K562 (cell line): ENCODE data around the gene ZFPM1. TPM values are rescaled to one million over a fixed set of nuclear protein-coding genes. Genes with fewer than 3 reads are reported as not detected.

Source experiments
- BRCA1 ChIP-seq, 2 experiments: fragments of 450-650 bp in 1 of 2; sonication (generic) in 1 of 2; formaldehyde crosslinking in 1 of 2; IDR thresholded peaks; 2 replicates each; pipeline versions ENCODE4 v1.5.0 to v1.6.1; 2017 to 2020; ENCODE audit warnings: mild to moderate bottlenecking in 1 of 2, missing genetic modification reagents in 1 of 2
- BRF1 ChIP-seq: IDR thresholded peaks from 3 replicates; pipeline ENCODE4 v1.6.1; 2011; ENCODE audit warnings: borderline replicate concordance, mild to moderate bottlenecking; ENCODE audit not compliant: insufficient read length; ENCODE audit errors: extremely low read depth
- CBX1 ChIP-seq: sonication (generic); IDR thresholded peaks from 2 replicates; pipeline ENCODE4 v1.6.1; 2016; ENCODE audit warnings: antibody characterized with exemption, low read depth, mild to moderate bottlenecking
- DPF2 ChIP-seq: fragments of 450-650 bp; IDR thresholded peaks from 2 replicates; pipeline ENCODE4 v1.6.1; 2016
- HDAC2 ChIP-seq: fragments of 450-650 bp; IDR thresholded peaks from 2 replicates; pipeline ENCODE4 v1.6.1; 2016; ENCODE audit warnings: mild to moderate bottlenecking
- HNRNPL ChIP-seq: fragments of 200-400 bp; formaldehyde crosslinking; IDR thresholded peaks from 2 replicates; pipeline ENCODE4 v1.6.1; 2017; ENCODE audit warnings: low read depth, mild to moderate bottlenecking, low read length
- KDM4B ChIP-seq, 2 experiments: fragments of 450-650 bp in 1 of 2; sonication (generic) in 1 of 2; IDR thresholded peaks; 2 replicates each; pipeline ENCODE4 v1.6.1; 2016 to 2017; ENCODE audit warnings: borderline replicate concordance in 2 of 2, antibody characterized with exemption in 1 of 2, low read depth in 1 of 2, mild to moderate bottlenecking in 1 of 2
- KLF13 ChIP-seq: fragments of 450-650 bp; IDR thresholded peaks from 2 replicates; pipeline ENCODE4 v1.6.1; 2016; ENCODE audit warnings: missing genetic modification characterization, low read depth, mild to moderate bottlenecking, missing compliant biosample characterization, moderate library complexity, borderline replicate concordance
- MBD2 ChIP-seq: sonication (generic); IDR thresholded peaks from 2 replicates; pipeline ENCODE4 v1.6.1; 2016; ENCODE audit warnings: low read depth, borderline replicate concordance
- MCM5 ChIP-seq: fragments of 450-650 bp; IDR thresholded peaks from 2 replicates; pipeline ENCODE4 v1.6.1; 2016; ENCODE audit warnings: low read depth
- POLR2A ChIP-seq: fragments of 450-650 bp; conservative IDR thresholded peaks from 2 replicates; pipeline ENCODE4 v1.6.1; 2016
- RBM39 ChIP-seq: fragments of 200-400 bp; formaldehyde crosslinking; optimal IDR thresholded peaks from 2 replicates; pipeline ENCODE3; 2018; ENCODE audit warnings: low read depth, low read length
- SIN3A ChIP-seq, 2 experiments: fragments of 150-350 bp in 1 of 2; IDR thresholded peaks; 2 replicates each; pipeline ENCODE4 v1.6.1; 2011 to 2016; ENCODE audit warnings: borderline replicate concordance in 2 of 2, low read depth in 2 of 2, low read length in 2 of 2, mild to moderate bottlenecking in 2 of 2, moderate library complexity in 2 of 2; ENCODE audit not compliant: control insufficient read depth in 1 of 2
- SIRT6 ChIP-seq: IDR thresholded peaks from one replicate; pipeline ENCODE4 v1.6.1; 2012; ENCODE audit warnings: low read depth, mild to moderate bottlenecking, control low read depth, inconsistent platforms, low read length, moderate library complexity
- SMC3 ChIP-seq: conservative IDR thresholded peaks from 2 replicates; pipeline ENCODE4 v1.6.1; 2011; ENCODE audit warnings: low read depth, low read length, improper control_type of control experiment; ENCODE audit not compliant: insufficient read depth
- ZBED1 ChIP-seq: IDR thresholded peaks from 2 replicates; pipeline ENCODE4 v1.6.1; 2014
- ZBTB9 ChIP-seq: fragments of 450-650 bp; formaldehyde crosslinking; IDR thresholded peaks from 2 replicates; pipeline ENCODE4 v1.4.0; 2020; ENCODE audit warnings: mild to moderate bottlenecking, moderate library complexity
- ZNF766 ChIP-seq: fragments of 200-800 bp; sonication (Bioruptor generic); conservative IDR thresholded peaks from 2 replicates; pipeline ENCODE4 v1.6.1; 2016; ENCODE audit warnings: missing genetic modification characterization, missing compliant biosample characterization
- polyA plus RNA-seq, 8 experiments: library from polyadenylated mRNA; depleted of rRNA in 4 of 8; stranded (reverse) in 5 of 8; unstranded in 3 of 8; fragments of >200 nt; fragmentation: Nextera tagmentation in 2 of 8; fragmentation: Illumina TruSeq in 1 of 8; extraction: Ambion mirVana in 2 of 8; extraction: Trizol in 1 of 8; gene quantifications; 2 replicates each; pipeline versions ENCODE4 v1.2.1 to v1.2.3, GENCODE V29; 2011 to 2014; ENCODE audit warnings: inconsistent platforms in 1 of 8, missing spikeins in 1 of 8
- total RNA-seq, 7 experiments: library from RNA; depleted of rRNA in 6 of 7; stranded (reverse); fragments of >200 nt in 6 of 7; fragmentation: Illumina TruSeq in 2 of 7; extraction: Trizol in 2 of 7; gene quantifications; 2 replicates each; pipeline versions ENCODE4 v1.2.1 to v1.2.3, GENCODE V29; 2011 to 2021; ENCODE audit warnings: low replicate concordance in 1 of 7
- TF ChIP-seq, protein P1 (sequence below): fragments of 450-650 bp; IDR thresholded peaks from 2 replicates; pipeline ENCODE4 v1.6.1; 2018; ENCODE audit warnings: mild to moderate bottlenecking, low read depth; ENCODE audit not compliant: partially characterized antibody
- TF ChIP-seq, protein P2 (sequence below): IDR thresholded peaks from 2 replicates; pipeline ENCODE4 v1.6.1; 2014; ENCODE audit warnings: antibody characterized with exemption

Gene ZFPM1
- total and polyA plus RNA-seq, 9 of the 15 experiments (the other 6 are each of a cell fraction or from before 2014, with no cell fraction given) = 0.03 to 35.9 (median 1.4) TPM

- TF ChIP-seq, protein P1, sequence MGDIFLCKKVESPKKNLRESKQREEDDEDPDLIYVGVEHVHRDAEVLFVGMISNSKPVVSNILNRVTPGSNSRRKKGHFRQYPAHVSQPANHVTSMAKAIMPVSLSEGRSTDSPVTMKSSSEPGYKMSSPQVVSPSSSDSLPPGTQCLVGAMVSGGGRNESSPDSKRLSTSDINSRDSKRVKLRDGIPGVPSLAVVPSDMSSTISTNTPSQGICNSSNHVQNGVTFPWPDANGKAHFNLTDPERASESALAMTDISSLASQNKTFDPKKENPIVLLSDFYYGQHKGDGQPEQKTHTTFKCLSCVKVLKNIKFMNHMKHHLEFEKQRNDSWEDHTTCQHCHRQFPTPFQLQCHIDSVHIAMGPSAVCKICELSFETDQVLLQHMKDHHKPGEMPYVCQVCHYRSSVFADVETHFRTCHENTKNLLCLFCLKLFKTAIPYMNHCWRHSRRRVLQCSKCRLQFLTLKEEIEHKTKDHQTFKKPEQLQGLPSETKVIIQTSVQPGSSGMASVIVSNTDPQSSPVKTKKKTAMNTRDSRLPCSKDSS = no peak
- TF ChIP-seq BRF1 (no peak), POLR2A (no peak), BRCA1 (IDR thresholded peaks at IDR 0.05) (no peak), BRCA1 (CRISPR knock-in tag; IDR thresholded peaks at IDR 0.05) (no peak), ZBTB9 (no peak), DPF2 (peak; percentile 37; the same call in 1 of the 2 replicates), HNRNPL (no peak), CBX1 (no peak), SMC3 (0 out of 2 replicates have a peak, but pooled peaks have one; percentile 26), HDAC2 (no peak), ZBED1 (no peak), RBM39 (no peak), MCM5 (no peak), SIN3A (IDR thresholded peaks at IDR 0.05; ENCODE audit: borderline replicate concordance in 2 of 2, control insufficient read depth in 1 of 2, low read depth in 2 of 2, low read length in 2 of 2) (0 out of 4 replicates have a peak, but pooled peaks of 1 of the 2 experiments have one; percentile 50), SIRT6 (no peak), ZNF766 (CRISPR knock-in tag) (no peak), MBD2 (no peak), KLF13 (tag) (no peak), KDM4B (IDR thresholded peaks at IDR 0.05; ENCODE audit: borderline replicate concordance in 2 of 2, low read depth in 1 of 2) (no peak)
- TF ChIP-seq, protein P2, sequence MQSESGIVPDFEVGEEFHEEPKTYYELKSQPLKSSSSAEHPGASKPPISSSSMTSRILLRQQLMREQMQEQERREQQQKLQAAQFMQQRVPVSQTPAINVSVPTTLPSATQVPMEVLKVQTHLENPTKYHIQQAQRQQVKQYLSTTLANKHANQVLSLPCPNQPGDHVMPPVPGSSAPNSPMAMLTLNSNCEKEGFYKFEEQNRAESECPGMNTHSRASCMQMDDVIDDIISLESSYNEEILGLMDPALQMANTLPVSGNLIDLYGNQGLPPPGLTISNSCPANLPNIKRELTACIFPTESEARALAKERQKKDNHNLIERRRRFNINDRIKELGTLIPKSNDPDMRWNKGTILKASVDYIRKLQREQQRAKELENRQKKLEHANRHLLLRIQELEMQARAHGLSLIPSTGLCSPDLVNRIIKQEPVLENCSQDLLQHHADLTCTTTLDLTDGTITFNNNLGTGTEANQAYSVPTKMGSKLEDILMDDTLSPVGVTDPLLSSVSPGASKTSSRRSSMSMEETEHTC = no peak
Measured at GRCh38 chr16:88558457-88559442, 105.7 kb downstream of the ZFPM1 start (continued).
